ENCODE measurements around the gene USP10. TPM values are rescaled to one million over a fixed set of nuclear protein-coding genes. Genes with fewer than 3 reads are reported as not detected.

Gene USP10
- total RNA-seq, 4 donors from 2014 or later = 23.6 to 56.8 (median 45.4) TPM

DNA sequence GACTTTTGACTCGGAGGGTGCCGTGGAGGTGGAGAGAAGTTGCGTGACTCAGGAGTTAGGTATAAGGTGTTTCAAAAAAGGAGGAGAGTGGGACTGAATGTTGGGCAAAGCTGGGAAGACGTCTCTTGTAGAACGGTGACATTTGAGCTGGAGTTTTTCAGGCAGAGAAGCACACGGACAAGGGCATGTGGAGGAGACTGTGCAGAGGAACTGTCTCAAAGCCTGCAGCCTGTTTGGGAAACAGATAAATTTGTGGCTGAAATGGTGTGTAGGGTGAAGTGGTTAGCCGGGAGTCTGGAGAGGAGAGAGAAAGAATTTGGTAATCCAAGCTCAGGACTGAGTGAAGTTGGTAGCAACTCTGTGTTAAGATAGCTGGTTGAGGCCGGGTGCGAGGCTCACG lies 9.8 kb downstream of the USP10 start:
- Histone ChIP-seq H3K27me3 (no peaks in the 10 kb centered on the region), H3K4me1 (peaks cover 3 to 47% (median 18%) of the 10 kb centered on the region in 4 donors), H3K4me3 (no peak overlapping the region), H3K27ac (no peak overlapping the region), H3K36me3 (no peaks in the 10 kb centered on the region), H3K9me3 (no peaks in the 10 kb centered on the region)
- TF ChIP-seq EP300 (IDR thresholded peaks at IDR 0.05; ENCODE audit: low read depth) = no peak
- TF ChIP-seq, protein P1, sequence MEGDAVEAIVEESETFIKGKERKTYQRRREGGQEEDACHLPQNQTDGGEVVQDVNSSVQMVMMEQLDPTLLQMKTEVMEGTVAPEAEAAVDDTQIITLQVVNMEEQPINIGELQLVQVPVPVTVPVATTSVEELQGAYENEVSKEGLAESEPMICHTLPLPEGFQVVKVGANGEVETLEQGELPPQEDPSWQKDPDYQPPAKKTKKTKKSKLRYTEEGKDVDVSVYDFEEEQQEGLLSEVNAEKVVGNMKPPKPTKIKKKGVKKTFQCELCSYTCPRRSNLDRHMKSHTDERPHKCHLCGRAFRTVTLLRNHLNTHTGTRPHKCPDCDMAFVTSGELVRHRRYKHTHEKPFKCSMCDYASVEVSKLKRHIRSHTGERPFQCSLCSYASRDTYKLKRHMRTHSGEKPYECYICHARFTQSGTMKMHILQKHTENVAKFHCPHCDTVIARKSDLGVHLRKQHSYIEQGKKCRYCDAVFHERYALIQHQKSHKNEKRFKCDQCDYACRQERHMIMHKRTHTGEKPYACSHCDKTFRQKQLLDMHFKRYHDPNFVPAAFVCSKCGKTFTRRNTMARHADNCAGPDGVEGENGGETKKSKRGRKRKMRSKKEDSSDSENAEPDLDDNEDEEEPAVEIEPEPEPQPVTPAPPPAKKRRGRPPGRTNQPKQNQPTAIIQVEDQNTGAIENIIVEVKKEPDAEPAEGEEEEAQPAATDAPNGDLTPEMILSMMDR (IDR thresholded peaks at IDR 0.05) = no peak
- no peak for TF ChIP-seq POLR2AphosphoS5 (IDR thresholded peaks at IDR 0.05)
- no peak for TF ChIP-seq POLR2A (IDR thresholded peaks at IDR 0.05)
- in situ Hi-C loops (cut with MboI; ENCODE audit: low pct_ligation_motif_present in 1 of 4, low pct_unique_long_range_greater_than_20kb in 1 of 4, low sequenced_read_pairs in 3 of 4) (loop anchor here in 2 of 4 donors (10.0 to 25.0 kb wide), 2 partner anchors 195 to 197 kb away; partner anchors contain the start of gene MEAK7 (in 1 of the 2)), intact Hi-C loops (cut with DNase I; ENCODE audit: low total_unique reads) (no loop called here)
- WGBS, 2 donors (ENCODE audit: low coverage in 1 of 2) = 76 to 89% methylated on average over 6 to 10 of the region's 10 CpGs
- DNase-seq = no peak

DNA sequence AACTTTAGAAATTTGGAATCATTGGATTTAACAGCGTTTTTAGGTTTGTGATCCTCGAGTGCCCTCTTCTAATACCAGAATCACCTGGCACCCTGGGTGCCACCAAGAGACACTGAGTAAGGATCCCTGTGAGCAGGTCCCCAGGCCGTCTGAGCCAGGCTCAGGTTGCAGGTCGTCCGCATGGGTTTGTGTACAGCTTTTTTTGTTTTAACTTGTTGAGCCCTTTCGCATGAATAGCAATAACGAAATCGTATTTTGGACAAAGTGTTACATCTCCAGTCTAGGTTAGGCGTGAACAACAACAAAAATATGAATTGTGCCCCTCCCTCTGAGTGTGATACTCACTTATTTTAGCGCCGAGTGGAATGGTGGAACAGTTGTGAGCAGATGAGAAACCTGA lies 10.9 kb downstream of the USP10 start:
- H3K36me3 ChIP-seq = no peaks in the 10 kb centered on the region
- intact Hi-C loops (cut with DNase I; ENCODE audit: low total_unique reads) = no loop called here

DNA sequence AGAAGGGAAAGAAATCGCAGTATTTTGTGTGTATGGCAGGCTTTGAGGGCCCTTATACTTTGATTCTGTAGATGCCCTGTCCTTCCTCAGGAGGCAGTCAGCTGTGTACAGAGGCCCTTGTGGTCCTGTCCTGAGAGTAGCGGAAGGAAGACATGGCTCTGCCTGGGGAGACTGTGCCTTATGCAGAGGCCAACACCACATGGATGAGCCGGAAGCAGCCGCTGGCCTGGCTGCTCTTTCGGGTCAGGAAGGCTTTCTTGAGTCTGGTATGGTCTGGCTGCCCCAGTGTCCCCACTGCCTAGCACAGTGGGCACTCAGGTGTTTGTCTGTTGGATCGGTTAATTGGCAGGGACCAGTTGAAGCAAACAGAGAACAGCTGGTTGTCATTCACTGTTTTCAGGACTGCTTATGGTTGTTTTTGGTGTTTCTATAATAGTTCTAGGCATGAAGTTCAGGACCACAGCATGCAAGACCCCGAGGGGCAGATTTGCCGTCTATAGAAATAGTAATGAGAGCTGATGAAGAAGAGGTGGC lies 12.4 kb downstream of the USP10 start:
- in situ Hi-C loops (cut with MboI; ENCODE audit: low pct_ligation_motif_present in 1 of 4, low pct_unique_long_range_greater_than_20kb in 1 of 4, low sequenced_read_pairs in 3 of 4) (loop anchor here in 2 of 4 donors (10.0 to 25.0 kb wide), 2 partner anchors 197 to 200 kb away; partner anchors contain the start of gene MEAK7 (in 1 of the 2)), intact Hi-C loops (cut with DNase I; ENCODE audit: low total_unique reads) (no loop called here)
- no peaks in the 10 kb centered on the region for H3K9me3 ChIP-seq
- no peak overlapping the region for H3K27ac ChIP-seq
- WGBS, 2 donors (ENCODE audit: low coverage in 1 of 2) = 74 to 92% methylated on average over 4 to 8 of the region's 8 CpGs
- TF ChIP-seq EP300 (IDR thresholded peaks at IDR 0.05; ENCODE audit: low read depth) = no peak
- TF ChIP-seq POLR2A (IDR thresholded peaks at IDR 0.05) = no peak
- no peak for TF ChIP-seq POLR2AphosphoS5 (IDR thresholded peaks at IDR 0.05)
- TF ChIP-seq, protein P1 (IDR thresholded peaks at IDR 0.05) = no peak
- no peaks in the 10 kb centered on the region for H3K36me3 ChIP-seq
- no peak for DNase-seq
- peaks cover 0 to 24% (median 7%) of the 10 kb centered on the region in 4 donors for H3K4me1 ChIP-seq
- no peaks in the 10 kb centered on the region for H3K27me3 ChIP-seq
- H3K4me3 ChIP-seq = no peak overlapping the region

More for the DNA sequence above, 10.9 kb downstream of the USP10 start:
- 86 to 88% methylated on average over 8 to 11 of the region's 11 CpGs for WGBS, 2 donors (ENCODE audit: low coverage in 1 of 2)
- DNase-seq = no peak
- H3K27me3 ChIP-seq = no peaks in the 10 kb centered on the region
- in situ Hi-C loops (cut with MboI; ENCODE audit: low pct_ligation_motif_present in 1 of 4, low pct_unique_long_range_greater_than_20kb in 1 of 4, low sequenced_read_pairs in 3 of 4) = loop anchor here in 2 of 4 donors (10.0 to 25.0 kb wide), 2 partner anchors 196 to 198 kb away; partner anchors contain the start of gene MEAK7 (in 1 of the 2)
- H3K4me3 ChIP-seq = no peak overlapping the region
- TF ChIP-seq, protein P1 (IDR thresholded peaks at IDR 0.05) = no peak
- TF ChIP-seq POLR2AphosphoS5 (IDR thresholded peaks at IDR 0.05) = no peak
- TF ChIP-seq POLR2A (IDR thresholded peaks at IDR 0.05) = no peak
- no peak for TF ChIP-seq EP300 (IDR thresholded peaks at IDR 0.05; ENCODE audit: low read depth)
- H3K27ac ChIP-seq = no peak overlapping the region
- peaks cover 3 to 38% (median 10%) of the 10 kb centered on the region in 4 donors for H3K4me1 ChIP-seq
- no peaks in the 10 kb centered on the region for H3K9me3 ChIP-seq

DNA sequence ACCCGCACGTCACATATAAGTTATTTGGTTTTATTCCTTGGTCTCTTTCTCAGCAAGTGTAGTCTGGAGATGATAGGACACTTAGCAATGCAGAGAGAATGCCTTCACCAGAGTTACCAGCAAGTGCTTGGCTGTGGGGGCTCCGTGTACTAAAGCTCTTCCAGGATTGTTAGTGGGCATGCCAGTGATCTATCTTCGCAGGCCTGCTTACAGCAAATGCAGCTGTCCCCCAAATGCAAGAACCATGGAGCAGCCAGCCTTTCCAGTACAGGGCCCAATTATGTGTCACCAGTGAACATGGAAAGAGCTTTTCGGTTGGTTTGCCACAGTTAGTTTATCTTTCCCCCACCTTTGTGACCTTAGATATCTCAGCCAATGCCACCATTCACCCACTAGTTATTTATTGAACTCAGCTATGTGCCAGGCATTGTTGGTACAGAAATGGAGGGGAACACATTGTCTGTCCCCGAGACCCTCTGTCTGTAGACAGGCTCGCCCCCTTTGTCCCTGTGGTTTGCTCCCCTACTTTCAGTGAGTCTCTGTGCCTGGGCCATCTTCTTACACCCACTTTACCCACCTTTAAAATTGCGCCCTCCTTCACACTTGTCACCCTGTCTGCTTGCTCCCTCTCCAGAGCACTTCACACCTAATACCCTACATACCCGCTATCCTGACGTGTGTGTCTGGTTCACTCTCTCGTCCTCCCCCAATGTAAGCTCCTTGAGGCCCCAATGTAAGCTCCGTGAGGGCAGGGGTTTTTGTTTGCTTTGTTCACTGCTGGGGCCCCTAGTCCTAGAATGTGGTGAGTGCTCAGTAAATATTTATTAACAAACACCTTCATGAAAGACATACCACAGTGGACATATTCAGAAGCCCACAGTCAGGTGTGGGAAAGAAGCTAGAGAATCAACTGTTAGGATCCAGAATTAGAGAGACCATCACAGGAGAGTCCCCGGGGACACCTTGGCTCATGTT lies 13.3 kb downstream of the USP10 start:
- no peak for DNase-seq
- in situ Hi-C loops (cut with MboI; ENCODE audit: low pct_ligation_motif_present in 1 of 4, low pct_unique_long_range_greater_than_20kb in 1 of 4, low sequenced_read_pairs in 3 of 4) = loop anchor here in 2 of 4 donors (10.0 to 25.0 kb wide), 2 partner anchors 198 to 201 kb away; partner anchors contain the start of gene MEAK7 (in 1 of the 2)
- TF ChIP-seq POLR2A (IDR thresholded peaks at IDR 0.05) (no peak), EP300 (IDR thresholded peaks at IDR 0.05; ENCODE audit: low read depth) (no peak), POLR2AphosphoS5 (IDR thresholded peaks at IDR 0.05) (no peak)
- TF ChIP-seq, protein P1 (IDR thresholded peaks at IDR 0.05) = no peak
- H3K4me3 ChIP-seq = no peak overlapping the region
- no peaks in the 10 kb centered on the region for H3K9me3 ChIP-seq
- H3K27ac ChIP-seq = no peak overlapping the region
- WGBS, 2 donors (ENCODE audit: low coverage in 1 of 2) = 93 to 95% methylated on average over 4 to 13 of the region's 13 CpGs
- H3K36me3 ChIP-seq = no peaks in the 10 kb centered on the region
- intact Hi-C loops (cut with DNase I; ENCODE audit: low total_unique reads) = no loop called here
- no peaks in the 10 kb centered on the region for H3K27me3 ChIP-seq
- H3K4me1 ChIP-seq = peaks cover 0 to 22% (median 9%) of the 10 kb centered on the region in 4 donors

Data from transverse colon (tissue), 4 donors.